ENCODE measurements around the gene LLGL1. TPM values are rescaled to one million over a fixed set of nuclear protein-coding genes. Genes with fewer than 3 reads are reported as not detected.

The LLGL1 gene
- total RNA-seq, 1 experiment from 2014 or later, result 44.9 TPM

- no peaks in the 10 kb centered on the region for H3K79me2 ChIP-seq (ENCODE audit: low read depth)
- TF ChIP-seq CTCF (conservative IDR thresholded peaks at IDR 0.05), result no peak
- TF ChIP-seq EZH2 (IDR thresholded peaks at IDR 0.05; ENCODE audit: low read depth), result no peak
- intact Hi-C loops (cut with micrococcal nuclease; ENCODE audit: unreplicated experiment), result no loop called here
- H3K4me2 ChIP-seq, result no peak overlapping the region
- no peak overlapping the region for H3K27ac ChIP-seq
- no peaks in the 10 kb centered on the region for H3K9me3 ChIP-seq (ENCODE audit: insufficient read depth, low read depth)
- peaks cover 14% of the 10 kb centered on the region; the same call in 1 of the 2 replicates for H3F3A ChIP-seq (ENCODE audit: insufficient read depth, low read depth)
- POLR2A ChIA-PET (ENCODE audit: unreplicated experiment), result no interaction called here
- no TSS peak for BruUV-seq (replicated peaks)
- no peaks in the 10 kb centered on the region for H4K20me1 ChIP-seq (ENCODE audit: insufficient read depth)
- no peak overlapping the region for H3K4me3 ChIP-seq
- H3K9me2 ChIP-seq (ENCODE audit: insufficient read depth), result no peaks in the 10 kb centered on the region
- no peak overlapping the region for H2AFZ ChIP-seq
- no peaks in the 10 kb centered on the region for H3K27me3 ChIP-seq (ENCODE audit: insufficient read depth, low read depth)
- no peaks in the 10 kb centered on the region for H3K36me3 ChIP-seq (ENCODE audit: low read depth)
- no peak for DNase-seq
- peaks cover 12% of the 10 kb centered on the region for H3K4me1 ChIP-seq (replicated peaks; ENCODE audit: insufficient read depth)
- CTCF ChIA-PET, result no interaction called here
Measured at GRCh38 chr17:18177722-18178121, 47.7 kb upstream of the LLGL1 start.

GRCh38 chr17:18179196-18179595, 46.2 kb upstream of the LLGL1 start:
- no peaks in the 10 kb centered on the region for H4K20me1 ChIP-seq (ENCODE audit: insufficient read depth)
- intact Hi-C loops (cut with micrococcal nuclease; ENCODE audit: unreplicated experiment), result no loop called here
- no peak overlapping the region for H3K4me3 ChIP-seq
- no peaks in the 10 kb centered on the region for H3K9me3 ChIP-seq (ENCODE audit: insufficient read depth, low read depth)
- no peak overlapping the region for H3K27ac ChIP-seq
- H3K4me2 ChIP-seq, result no peak overlapping the region
- H3K4me1 ChIP-seq (replicated peaks; ENCODE audit: insufficient read depth), result peaks cover 12% of the 10 kb centered on the region
- peaks cover 16% of the 10 kb centered on the region; the same call in 1 of the 2 replicates for H3F3A ChIP-seq (ENCODE audit: insufficient read depth, low read depth)
- H3K27me3 ChIP-seq (ENCODE audit: insufficient read depth, low read depth), result no peaks in the 10 kb centered on the region
- H3K9me2 ChIP-seq (ENCODE audit: insufficient read depth), result no peaks in the 10 kb centered on the region
- ChIA-PET POLR2A (ENCODE audit: unreplicated experiment) (no interaction called here), CTCF (interaction anchor here (0.5 kb wide), 1 partner anchor 23 kb away, joined by 3 read pairs; no protein-coding TSS in a partner anchor)
- H2AFZ ChIP-seq, result no peak overlapping the region
- peaks cover 4% of the 10 kb centered on the region; the same call in 1 of the 2 replicates for H3K79me2 ChIP-seq (ENCODE audit: low read depth)
- TF ChIP-seq CTCF (conservative IDR thresholded peaks at IDR 0.05), result no peak
- TF ChIP-seq EZH2 (IDR thresholded peaks at IDR 0.05; ENCODE audit: low read depth), result no peak
- no peaks in the 10 kb centered on the region for H3K36me3 ChIP-seq (ENCODE audit: low read depth)
- BruUV-seq (replicated peaks), result no TSS peak
- DNase-seq, result no peak

- H3K27ac ChIP-seq, result no peak overlapping the region
- H2AFZ ChIP-seq, result no peak overlapping the region
- ChIA-PET POLR2A (ENCODE audit: unreplicated experiment) (no interaction called here), CTCF (interaction anchor here (0.5 kb wide), 1 partner anchor 23 kb away, joined by 3 read pairs; no protein-coding TSS in a partner anchor)
- no peaks in the 10 kb centered on the region for H3K27me3 ChIP-seq (ENCODE audit: insufficient read depth, low read depth)
- no peaks in the 10 kb centered on the region for H3K9me3 ChIP-seq (ENCODE audit: insufficient read depth, low read depth)
- H3K4me1 ChIP-seq (replicated peaks; ENCODE audit: insufficient read depth), result peaks cover 12% of the 10 kb centered on the region
- H4K20me1 ChIP-seq (ENCODE audit: insufficient read depth), result peaks cover 4% of the 10 kb centered on the region
- H3K79me2 ChIP-seq (ENCODE audit: low read depth), result peaks cover 10% of the 10 kb centered on the region
- H3K9me2 ChIP-seq (ENCODE audit: insufficient read depth), result no peaks in the 10 kb centered on the region
- H3K4me2 ChIP-seq, result no peak overlapping the region
- no peak overlapping the region for H3K4me3 ChIP-seq
- peaks cover 16% of the 10 kb centered on the region; the same call in 1 of the 2 replicates for H3F3A ChIP-seq (ENCODE audit: insufficient read depth, low read depth)
- DNase-seq, result no peak
- no TSS peak for BruUV-seq (replicated peaks)
- no peaks in the 10 kb centered on the region for H3K36me3 ChIP-seq (ENCODE audit: low read depth)
- TF ChIP-seq CTCF (conservative IDR thresholded peaks at IDR 0.05) (no peak), EZH2 (IDR thresholded peaks at IDR 0.05; ENCODE audit: low read depth) (no peak)
- intact Hi-C loops (cut with micrococcal nuclease; ENCODE audit: unreplicated experiment), result loop anchor here (5.0 kb wide), 1 partner anchor 898 kb away; the partner anchor contains the start of gene COPS3
Measured at GRCh38 chr17:18179804-18180203, 45.6 kb upstream of the LLGL1 start.

Data from PC-9 (cell line).